GM23338 (cell line): ENCODE data around the gene PET117. TPM values are rescaled to one million over a fixed set of nuclear protein-coding genes. Genes with fewer than 3 reads are reported as not detected.

ENCODE experiments used
- ATAC-seq: fragments of 200-7000 bp; cut with Tn5 transposase; 3 replicates; pipeline ENCODE4 v1.9.1; 2020
- DNase-seq: peaks from one replicate; pipeline ENCODE4 v3.0.0-alpha.2; 2015; ENCODE audit warnings: low spot score
- H2AFZ ChIP-seq: fragments of 200-600 bp; sonication (generic); 2 replicates; pipeline ENCODE4 v1.8.0; 2016; ENCODE audit warnings: antibody characterized with exemption, mild to moderate bottlenecking, moderate library complexity
- H3F3A ChIP-seq: fragments of 200-600 bp; sonication (generic); replicated peaks from 2 replicates; pipeline ENCODE4 v1.8.0; 2017; ENCODE audit warnings: antibody characterized with exemption, mixed run types, low read depth
- H3K27ac ChIP-seq: fragments of 200-600 bp; sonication (generic); 2 replicates; pipeline ENCODE4 v1.6.1; 2016; ENCODE audit warnings: low read depth
- H3K27me3 ChIP-seq: fragments of 200-600 bp; sonication (generic); 2 replicates; pipeline ENCODE4 v1.8.0; 2016; ENCODE audit warnings: mild to moderate bottlenecking, mixed run types, moderate library complexity; ENCODE audit not compliant: insufficient read depth
- H3K36me3 ChIP-seq: fragments of 200-600 bp; sonication (generic); 2 replicates; pipeline ENCODE4 v1.8.0; 2016; ENCODE audit warnings: mild to moderate bottlenecking; ENCODE audit not compliant: insufficient read depth
- H3K4me1 ChIP-seq: fragments of 200-600 bp; sonication (generic); 2 replicates; pipeline ENCODE4 v1.8.0; 2016; ENCODE audit warnings: mild to moderate bottlenecking, moderate library complexity; ENCODE audit not compliant: insufficient read depth
- H3K4me2 ChIP-seq: fragments of 200-600 bp; sonication (generic); 2 replicates; pipeline ENCODE4 v1.7.1; 2017; ENCODE audit warnings: mixed run types
- H3K4me3 ChIP-seq: fragments of 200-600 bp; sonication (generic); 2 replicates; pipeline ENCODE4 v1.6.1; 2016; ENCODE audit warnings: mixed run types
- H3K79me2 ChIP-seq: fragments of 200-600 bp; sonication (generic); replicated peaks from 2 replicates; pipeline ENCODE4 v1.8.0; 2017; ENCODE audit warnings: mild to moderate bottlenecking; ENCODE audit not compliant: insufficient read depth
- H3K9me2 ChIP-seq: fragments of 200-600 bp; sonication (generic); 2 replicates; pipeline ENCODE4 v1.8.0; 2017; ENCODE audit not compliant: insufficient read depth
- H4K20me1 ChIP-seq: fragments of 200-600 bp; sonication (generic); replicated peaks from 2 replicates; pipeline ENCODE4 v1.8.0; 2017; ENCODE audit warnings: mild to moderate bottlenecking; ENCODE audit not compliant: insufficient read depth
- H3K27ac Mint-ChIP-seq: 2 replicates; pipeline ENCODE4 v1.8.0; 2020; ENCODE audit warnings: inconsistent platforms, mild to moderate bottlenecking, moderate library complexity, mixed read lengths
- H3K27me3 Mint-ChIP-seq: 3 replicates; pipeline ENCODE4 v1.8.0; 2022; ENCODE audit warnings: low read depth, mild to moderate bottlenecking, moderate library complexity, mixed read lengths, inconsistent platforms; ENCODE audit not compliant: insufficient read depth, poor library complexity
- H3K36me3 Mint-ChIP-seq: 3 replicates; pipeline ENCODE4 v1.8.0; 2021; ENCODE audit warnings: low read depth, mild to moderate bottlenecking, inconsistent platforms, moderate library complexity, mixed read lengths
- H3K4me1 Mint-ChIP-seq: 3 replicates; pipeline ENCODE4 v1.8.0; 2020; ENCODE audit warnings: mild to moderate bottlenecking, inconsistent platforms, mixed read lengths
- H3K4me3 Mint-ChIP-seq: 3 replicates; pipeline ENCODE4 v1.8.0; 2021; ENCODE audit warnings: moderate library complexity, mild to moderate bottlenecking, inconsistent platforms, mixed read lengths
- H3K9me3 Mint-ChIP-seq: 3 replicates; pipeline ENCODE4 v1.8.0; 2020; ENCODE audit warnings: moderate library complexity, mild to moderate bottlenecking, inconsistent platforms, mixed read lengths
- CREB1 ChIP-seq: fragments of 250-450 bp; sonication (Bioruptor Pico); IDR thresholded peaks from 2 replicates; pipeline ENCODE4 v1.5.0; 2020; ENCODE audit warnings: low read depth, mild to moderate bottlenecking, moderate library complexity
- CTCF ChIP-seq, 2 experiments: fragments of 200-600 bp in 1 of 2; sonication (generic) in 1 of 2; conservative IDR thresholded peaks; 2 replicates each; pipeline versions ENCODE4 v1.5.1 to v1.6.1; 2016 to 2017; ENCODE audit warnings: antibody characterized with exemption in 2 of 2, low read depth in 2 of 2, mild to moderate bottlenecking in 2 of 2, moderate library complexity in 1 of 2
- ETS1 ChIP-seq: IDR thresholded peaks from 2 replicates; pipeline ENCODE4 v1.6.1; 2016; ENCODE audit warnings: antibody characterized with exemption
- EZH2 ChIP-seq: fragments of 200-600 bp; sonication (generic); IDR thresholded peaks from one replicate; pipeline ENCODE4 v1.8.0; 2017; ENCODE audit warnings: antibody characterized with exemption, mild to moderate bottlenecking, low read depth; ENCODE audit not compliant: unreplicated experiment
- EZH2phosphoT487 ChIP-seq: fragments of 200-600 bp; sonication (generic); IDR thresholded peaks from one replicate; pipeline ENCODE4 v1.8.1; 2018; ENCODE audit warnings: antibody characterized with exemption; ENCODE audit not compliant: unreplicated experiment
- JUNB ChIP-seq: IDR thresholded peaks from one replicate; pipeline ENCODE4 v1.6.1; 2016; ENCODE audit warnings: antibody characterized with exemption; ENCODE audit not compliant: unreplicated experiment
- NANOG ChIP-seq: IDR thresholded peaks from 2 replicates; pipeline ENCODE4 v1.6.1; 2016; ENCODE audit warnings: antibody characterized with exemption, borderline replicate concordance
- POLR2AphosphoS5 ChIP-seq: IDR thresholded peaks from 2 replicates; pipeline ENCODE4 v1.6.1; 2016; ENCODE audit warnings: antibody characterized with exemption, low read depth
- REST ChIP-seq: IDR thresholded peaks from one replicate; pipeline ENCODE4 v1.6.1; 2018; ENCODE audit warnings: antibody characterized with exemption; ENCODE audit not compliant: unreplicated experiment
- STAT1 ChIP-seq: IDR thresholded peaks from one replicate; pipeline ENCODE4 v1.6.1; 2016; ENCODE audit warnings: antibody characterized with exemption; ENCODE audit not compliant: unreplicated experiment
- ZNF114 ChIP-seq: fragments of 250-450 bp; sonication (Bioruptor Pico); IDR thresholded peaks from 2 replicates; pipeline ENCODE4 v1.5.0; 2020; ENCODE audit warnings: mild to moderate bottlenecking, moderate library complexity
- ZNF331 ChIP-seq: fragments of 250-450 bp; sonication (Bioruptor Pico); IDR thresholded peaks from 2 replicates; pipeline ENCODE4 v1.5.0; 2020; ENCODE audit warnings: low read depth, mild to moderate bottlenecking, moderate library complexity
- polyA plus RNA-seq: library from polyadenylated mRNA; unstranded; fragments of >200 nt; fragmentation: Nextera tagmentation; extraction: Ambion mirVana; gene quantifications from 2 replicates; pipeline ENCODE4 v1.2.1, GENCODE V29; 2016
- total RNA-seq: library from RNA; depleted of rRNA; stranded (reverse); fragments of >200 nt; shearing (Covaris generic); gene quantifications from 2 replicates; pipeline ENCODE4 v1.2.3, GENCODE V29; 2014
- TF ChIP-seq, protein P1 (sequence below): fragments of 250-450 bp; sonication (Bioruptor Pico); IDR thresholded peaks from 2 replicates; pipeline ENCODE4 v1.5.0; 2020; ENCODE audit warnings: mild to moderate bottlenecking, moderate library complexity

Gene PET117
- total and polyA plus RNA-seq, 2 experiments from 2014 or later, result 21.7 to 41.9 TPM

- ATAC-seq (no peak), DNase-seq (no peak)
- H3K4me2 ChIP-seq, result no peak overlapping the region
- Mint-ChIP-seq H3K4me1 (peaks cover 6% of the 10 kb centered on the region; the same call in 2 of the 3 replicates), H3K9me3 (no peaks in the 10 kb centered on the region), H3K27ac (no peak overlapping the region), H3K4me3 (no peak overlapping the region), H3K27me3 (peaks cover 5% of the 10 kb centered on the region), H3K36me3 (no peaks in the 10 kb centered on the region)
- no peaks in the 10 kb centered on the region for H3K27me3 ChIP-seq
- H3K4me3 ChIP-seq, result no peak overlapping the region
- H2AFZ ChIP-seq, result no peak overlapping the region
- no peaks in the 10 kb centered on the region for H4K20me1 ChIP-seq
- H3K79me2 ChIP-seq, result no peaks in the 10 kb centered on the region
- H3K27ac ChIP-seq, result no peak overlapping the region
- H3K4me1 ChIP-seq, result no peaks in the 10 kb centered on the region
- H3F3A ChIP-seq, result no peaks in the 10 kb centered on the region
- no peak for TF ChIP-seq POLR2AphosphoS5
- TF ChIP-seq ETS1, result no peak
- TF ChIP-seq EZH2, result no peak
- TF ChIP-seq REST, result no peak
- TF ChIP-seq CREB1 (CRISPR knock-in tag), result no peak
- TF ChIP-seq ZNF331, result no peak
- TF ChIP-seq, protein P1, sequence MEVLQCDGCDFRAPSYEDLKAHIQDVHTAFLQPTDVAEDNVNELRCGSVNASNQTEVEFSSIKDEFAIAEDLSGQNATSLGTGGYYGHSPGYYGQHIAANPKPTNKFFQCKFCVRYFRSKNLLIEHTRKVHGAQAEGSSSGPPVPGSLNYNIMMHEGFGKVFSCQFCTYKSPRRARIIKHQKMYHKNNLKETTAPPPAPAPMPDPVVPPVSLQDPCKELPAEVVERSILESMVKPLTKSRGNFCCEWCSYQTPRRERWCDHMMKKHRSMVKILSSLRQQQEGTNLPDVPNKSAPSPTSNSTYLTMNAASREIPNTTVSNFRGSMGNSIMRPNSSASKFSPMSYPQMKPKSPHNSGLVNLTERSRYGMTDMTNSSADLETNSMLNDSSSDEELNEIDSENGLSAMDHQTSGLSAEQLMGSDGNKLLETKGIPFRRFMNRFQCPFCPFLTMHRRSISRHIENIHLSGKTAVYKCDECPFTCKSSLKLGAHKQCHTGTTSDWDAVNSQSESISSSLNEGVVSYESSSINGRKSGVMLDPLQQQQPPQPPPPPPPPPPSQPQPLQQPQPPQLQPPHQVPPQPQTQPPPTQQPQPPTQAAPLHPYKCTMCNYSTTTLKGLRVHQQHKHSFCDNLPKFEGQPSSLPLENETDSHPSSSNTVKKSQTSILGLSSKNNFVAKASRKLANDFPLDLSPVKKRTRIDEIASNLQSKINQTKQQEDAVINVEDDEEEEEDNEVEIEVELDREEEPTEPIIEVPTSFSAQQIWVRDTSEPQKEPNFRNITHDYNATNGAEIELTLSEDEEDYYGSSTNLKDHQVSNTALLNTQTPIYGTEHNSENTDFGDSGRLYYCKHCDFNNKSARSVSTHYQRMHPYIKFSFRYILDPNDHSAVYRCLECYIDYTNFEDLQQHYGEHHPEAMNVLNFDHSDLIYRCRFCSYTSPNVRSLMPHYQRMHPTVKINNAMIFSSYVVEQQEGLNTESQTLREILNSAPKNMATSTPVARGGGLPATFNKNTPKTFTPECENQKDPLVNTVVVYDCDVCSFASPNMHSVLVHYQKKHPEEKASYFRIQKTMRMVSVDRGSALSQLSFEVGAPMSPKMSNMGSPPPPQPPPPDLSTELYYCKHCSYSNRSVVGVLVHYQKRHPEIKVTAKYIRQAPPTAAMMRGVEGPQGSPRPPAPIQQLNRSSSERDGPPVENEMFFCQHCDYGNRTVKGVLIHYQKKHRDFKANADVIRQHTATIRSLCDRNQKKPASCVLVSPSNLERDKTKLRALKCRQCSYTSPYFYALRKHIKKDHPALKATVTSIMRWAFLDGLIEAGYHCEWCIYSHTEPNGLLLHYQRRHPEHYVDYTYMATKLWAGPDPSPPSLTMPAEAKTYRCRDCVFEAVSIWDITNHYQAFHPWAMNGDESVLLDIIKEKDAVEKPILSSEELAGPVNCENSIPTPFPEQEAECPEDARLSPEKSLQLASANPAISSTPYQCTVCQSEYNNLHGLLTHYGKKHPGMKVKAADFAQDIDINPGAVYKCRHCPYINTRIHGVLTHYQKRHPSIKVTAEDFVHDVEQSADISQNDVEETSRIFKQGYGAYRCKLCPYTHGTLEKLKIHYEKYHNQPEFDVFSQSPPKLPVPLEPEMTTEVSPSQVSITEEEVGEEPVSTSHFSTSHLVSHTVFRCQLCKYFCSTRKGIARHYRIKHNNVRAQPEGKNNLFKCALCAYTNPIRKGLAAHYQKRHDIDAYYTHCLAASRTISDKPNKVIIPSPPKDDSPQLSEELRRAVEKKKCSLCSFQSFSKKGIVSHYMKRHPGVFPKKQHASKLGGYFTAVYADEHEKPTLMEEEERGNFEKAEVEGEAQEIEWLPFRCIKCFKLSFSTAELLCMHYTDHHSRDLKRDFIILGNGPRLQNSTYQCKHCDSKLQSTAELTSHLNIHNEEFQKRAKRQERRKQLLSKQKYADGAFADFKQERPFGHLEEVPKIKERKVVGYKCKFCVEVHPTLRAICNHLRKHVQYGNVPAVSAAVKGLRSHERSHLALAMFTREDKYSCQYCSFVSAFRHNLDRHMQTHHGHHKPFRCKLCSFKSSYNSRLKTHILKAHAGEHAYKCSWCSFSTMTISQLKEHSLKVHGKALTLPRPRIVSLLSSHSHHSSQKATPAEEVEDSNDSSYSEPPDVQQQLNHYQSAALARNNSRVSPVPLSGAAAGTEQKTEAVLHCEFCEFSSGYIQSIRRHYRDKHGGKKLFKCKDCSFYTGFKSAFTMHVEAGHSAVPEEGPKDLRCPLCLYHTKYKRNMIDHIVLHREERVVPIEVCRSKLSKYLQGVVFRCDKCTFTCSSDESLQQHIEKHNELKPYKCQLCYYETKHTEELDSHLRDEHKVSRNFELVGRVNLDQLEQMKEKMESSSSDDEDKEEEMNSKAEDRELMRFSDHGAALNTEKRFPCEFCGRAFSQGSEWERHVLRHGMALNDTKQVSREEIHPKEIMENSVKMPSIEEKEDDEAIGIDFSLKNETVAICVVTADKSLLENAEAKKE (CRISPR knock-in tag), result no peak
- no peak for TF ChIP-seq ZNF114 (CRISPR knock-in tag)
- TF ChIP-seq EZH2phosphoT487, result no peak
- no peak for TF ChIP-seq JUNB
- TF ChIP-seq NANOG, result no peak
- no peak for TF ChIP-seq CTCF (conservative IDR thresholded peaks at IDR 0.05; ENCODE audit: low read depth in 2 of 2)
- no peak for TF ChIP-seq STAT1
- no peaks in the 10 kb centered on the region for H3K9me2 ChIP-seq
- H3K36me3 ChIP-seq, result no peaks in the 10 kb centered on the region
Observed at GRCh38 chr20:18090477-18090876, 47.2 kb upstream of the PET117 start.
